A549 treated with Mapracorat at 1 μM for 4 hours (cell line): ENCODE data around the gene CXXC4. TPM values are rescaled to one million over a fixed set of nuclear protein-coding genes. Genes with fewer than 3 reads are reported as not detected.

Experiments used
- total RNA-seq: library from RNA; stranded (reverse); fragments of 200-300 nt; extraction: Qiagen RNA extraction; gene quantifications from 5 replicates; pipeline ENCODE4 v1.2.3, GENCODE V29; 2022

The CXXC4 gene
- total RNA-seq: 0.02 TPM in 2 of 5 replicates, not detected in the others

DNA sequence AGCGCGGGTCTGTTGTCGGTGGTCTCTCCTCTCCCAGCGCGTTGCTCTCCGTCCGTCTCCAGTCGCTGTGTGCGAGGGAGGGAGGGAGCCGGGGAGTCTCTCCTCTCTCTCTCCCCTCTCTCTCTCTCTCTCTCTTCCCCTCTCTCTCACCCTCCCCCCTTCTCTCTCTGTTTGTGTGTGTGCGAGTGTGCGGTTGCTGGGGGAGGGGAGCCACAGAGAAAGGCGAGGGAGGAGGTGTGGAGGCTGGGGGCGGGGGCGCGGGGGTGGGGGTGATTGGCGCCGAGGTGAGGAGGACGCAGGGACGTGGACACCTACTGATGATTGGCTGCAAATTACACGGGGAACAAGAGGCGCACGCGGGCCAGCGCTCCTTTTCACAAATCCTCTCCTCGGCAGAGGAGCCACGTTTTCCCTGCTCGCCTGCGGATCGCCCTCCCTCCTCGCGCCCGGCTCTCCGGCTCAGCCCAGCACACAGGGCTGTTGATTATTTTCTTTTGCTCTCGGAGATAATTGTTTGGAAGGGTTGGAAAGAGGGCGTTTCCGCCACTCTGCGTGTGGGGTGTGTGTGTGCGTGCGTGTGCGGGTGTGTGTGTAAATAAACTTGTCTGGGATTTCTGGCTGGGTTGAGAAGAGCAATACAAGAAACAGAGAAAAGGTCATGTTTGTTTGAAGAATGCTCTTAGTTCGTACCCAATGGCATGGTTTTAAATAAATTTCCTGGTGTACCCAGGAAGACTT is at the start of gene CXXC4:
Gene CXXC4 (minus strand): TSS at position 73 of the 738 bp plus-strand sequence. CDS start 3,092 bp downstream, outside the sequence.

